A549 (cell line): Measurements from ENCODE around the gene CTIF.

Experiments
- CEBPB ChIP-seq, 2 experiments: fragments of >200 bp in 1 of 2; sonication (Bioruptor Twin) in 1 of 2; formaldehyde crosslinking in 1 of 2; IDR thresholded peaks; 2 replicates each; pipeline ENCODE4 v1.6.1; 2012 to 2016
- HDAC2 ChIP-seq: fragments of 200-600 bp; sonication (generic); IDR thresholded peaks from 2 replicates; pipeline ENCODE4 v1.6.1; 2016
- HEYL ChIP-seq: fragments of 250-450 bp; sonication (Bioruptor Pico); IDR thresholded peaks from 2 replicates; pipeline ENCODE4 v1.8.0; 2021; ENCODE audit warnings: mild to moderate bottlenecking, moderate library complexity
- JUN ChIP-seq, 2 experiments: fragments of >200 bp; sonication (Bioruptor Twin); formaldehyde crosslinking; IDR thresholded peaks; 2 replicates in 1 of 2; 3 replicates in 1 of 2; pipeline ENCODE4 v1.6.1; 2016 to 2017
- KDM1A ChIP-seq: fragments of 200-600 bp; sonication (generic); IDR thresholded peaks from 2 replicates; pipeline ENCODE4 v1.6.1; 2016; ENCODE audit warnings: low read depth, mild to moderate bottlenecking
- POLR2A ChIP-seq: IDR thresholded peaks from 2 replicates; pipeline ENCODE4 v1.6.1; 2012; ENCODE audit warnings: mild to moderate bottlenecking, low read length
- POLR2AphosphoS2 ChIP-seq: conservative IDR thresholded peaks from 2 replicates; pipeline ENCODE4 v1.6.1; 2012; ENCODE audit warnings: low read length, improper control_type of control experiment, inconsistent platforms
- RNF2 ChIP-seq: fragments of 200-600 bp; sonication (generic); IDR thresholded peaks from 2 replicates; pipeline ENCODE4 v1.6.1; 2016; ENCODE audit warnings: low read depth, mild to moderate bottlenecking, antibody characterized with exemption, moderate library complexity, borderline replicate concordance
- SMC3 ChIP-seq: fragments of >200 bp; sonication (Bioruptor Twin); formaldehyde crosslinking; IDR thresholded peaks from 3 replicates; pipeline ENCODE4 v1.6.1; 2018; ENCODE audit warnings: inconsistent platforms
- TF ChIP-seq, protein P1 (sequence below): fragments of >200 bp; sonication (Bioruptor Twin); formaldehyde crosslinking; IDR thresholded peaks from 3 replicates; pipeline ENCODE4 v1.5.1; 2016
- TF ChIP-seq, protein P2 (sequence below): fragments of 450-650 bp; IDR thresholded peaks from 2 replicates; pipeline ENCODE4 v1.6.1; 2014; ENCODE audit warnings: antibody characterized with exemption
- TF ChIP-seq, protein P3 (sequence below): IDR thresholded peaks from 2 replicates; pipeline ENCODE4 v1.6.1; 2012

DNA sequence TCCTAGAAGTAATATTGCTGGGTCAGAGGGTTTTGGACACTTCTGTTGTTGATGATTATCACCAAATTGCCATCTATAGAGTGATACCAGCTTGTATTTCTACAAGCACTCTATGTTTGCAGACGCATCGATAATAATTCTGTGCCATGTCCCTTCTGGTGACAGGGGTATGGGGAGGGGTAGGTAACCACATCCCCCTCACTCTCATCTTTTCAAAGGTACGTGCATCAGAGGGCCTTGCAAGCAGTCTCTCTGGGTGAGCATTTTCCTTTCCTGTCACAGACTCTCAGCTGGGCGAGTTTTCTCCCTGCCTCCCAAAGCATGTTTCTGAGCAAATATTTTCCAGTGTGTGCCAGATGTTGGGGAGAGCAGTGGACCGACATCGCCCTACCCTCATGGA lies 314.0 kb downstream of the CTIF start:
- no peak for TF ChIP-seq POLR2AphosphoS2
- no peak for TF ChIP-seq JUN (IDR thresholded peaks at IDR 0.05)
- TF ChIP-seq RNF2 = no peak
- TF ChIP-seq, protein P1, sequence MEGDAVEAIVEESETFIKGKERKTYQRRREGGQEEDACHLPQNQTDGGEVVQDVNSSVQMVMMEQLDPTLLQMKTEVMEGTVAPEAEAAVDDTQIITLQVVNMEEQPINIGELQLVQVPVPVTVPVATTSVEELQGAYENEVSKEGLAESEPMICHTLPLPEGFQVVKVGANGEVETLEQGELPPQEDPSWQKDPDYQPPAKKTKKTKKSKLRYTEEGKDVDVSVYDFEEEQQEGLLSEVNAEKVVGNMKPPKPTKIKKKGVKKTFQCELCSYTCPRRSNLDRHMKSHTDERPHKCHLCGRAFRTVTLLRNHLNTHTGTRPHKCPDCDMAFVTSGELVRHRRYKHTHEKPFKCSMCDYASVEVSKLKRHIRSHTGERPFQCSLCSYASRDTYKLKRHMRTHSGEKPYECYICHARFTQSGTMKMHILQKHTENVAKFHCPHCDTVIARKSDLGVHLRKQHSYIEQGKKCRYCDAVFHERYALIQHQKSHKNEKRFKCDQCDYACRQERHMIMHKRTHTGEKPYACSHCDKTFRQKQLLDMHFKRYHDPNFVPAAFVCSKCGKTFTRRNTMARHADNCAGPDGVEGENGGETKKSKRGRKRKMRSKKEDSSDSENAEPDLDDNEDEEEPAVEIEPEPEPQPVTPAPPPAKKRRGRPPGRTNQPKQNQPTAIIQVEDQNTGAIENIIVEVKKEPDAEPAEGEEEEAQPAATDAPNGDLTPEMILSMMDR = no peak
- TF ChIP-seq KDM1A = no peak
- TF ChIP-seq POLR2A = no peak
- TF ChIP-seq CEBPB (IDR thresholded peaks at IDR 0.05) = no peak
- no peak for TF ChIP-seq HDAC2
- TF ChIP-seq SMC3 = no peak
- TF ChIP-seq, protein P2, sequence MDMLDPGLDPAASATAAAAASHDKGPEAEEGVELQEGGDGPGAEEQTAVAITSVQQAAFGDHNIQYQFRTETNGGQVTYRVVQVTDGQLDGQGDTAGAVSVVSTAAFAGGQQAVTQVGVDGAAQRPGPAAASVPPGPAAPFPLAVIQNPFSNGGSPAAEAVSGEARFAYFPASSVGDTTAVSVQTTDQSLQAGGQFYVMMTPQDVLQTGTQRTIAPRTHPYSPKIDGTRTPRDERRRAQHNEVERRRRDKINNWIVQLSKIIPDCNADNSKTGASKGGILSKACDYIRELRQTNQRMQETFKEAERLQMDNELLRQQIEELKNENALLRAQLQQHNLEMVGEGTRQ = no peak
- no peak for TF ChIP-seq HEYL (CRISPR knock-in tag)
- TF ChIP-seq, protein P3, sequence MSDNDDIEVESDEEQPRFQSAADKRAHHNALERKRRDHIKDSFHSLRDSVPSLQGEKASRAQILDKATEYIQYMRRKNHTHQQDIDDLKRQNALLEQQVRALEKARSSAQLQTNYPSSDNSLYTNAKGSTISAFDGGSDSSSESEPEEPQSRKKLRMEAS = no peak
